T-helper 17 cell (primary cell): ENCODE measurements around the gene SIAH2. TPM values are rescaled to one million over a fixed set of nuclear protein-coding genes. Genes with fewer than 3 reads are reported as not detected.
A peak's percentile ranks its signal among the peaks of the same experiment; 100 is the strongest.
"Not testable (repeated sequence)": the region's sequence is repeated elsewhere in the genome, so short reads cannot be mapped to it uniquely, and the experiment has no call there.

Source experiments
- ATAC-seq: fragments of 150-1000 bp; cut with Tn5 transposase; 2 replicates; pipeline ENCODE4 v1.10.0; 2021; ENCODE audit warnings: mild to moderate bottlenecking, moderate library complexity
- DNase-seq, 3 donors: peaks; one replicate each; pipeline versions ENCODE4 v3.0.0 to v3.0.0-alpha.2; 2020 to 2021
- H3K9me3 ChIP-seq: one replicate; pipeline ENCODE4 v1.7.0; 2013; ENCODE audit warnings: low read length, mild to moderate bottlenecking; ENCODE audit not compliant: control insufficient read depth, poor library complexity, severe bottlenecking
- H3K27ac Mint-ChIP-seq: one replicate; pipeline ENCODE4 v1.8.0; 2022; ENCODE audit warnings: mild to moderate bottlenecking, moderate library complexity, mixed read lengths
- H3K27me3 Mint-ChIP-seq: one replicate; pipeline ENCODE4 v1.8.0; 2022; ENCODE audit warnings: mixed read lengths
- H3K36me3 Mint-ChIP-seq: one replicate; pipeline ENCODE4 v1.8.0; 2022; ENCODE audit warnings: low read depth, mixed read lengths
- H3K4me1 Mint-ChIP-seq: one replicate; pipeline ENCODE4 v1.8.0; 2022; ENCODE audit warnings: mild to moderate bottlenecking, mixed read lengths
- H3K4me3 Mint-ChIP-seq: one replicate; pipeline ENCODE4 v1.8.0; 2022; ENCODE audit warnings: mild to moderate bottlenecking, moderate library complexity, mixed read lengths
- total RNA-seq, 4 donors: library from RNA in 2 of 4; stranded (reverse) in 2 of 4; gene quantifications; one replicate each; pipeline ENCODE4 v1.2.3 and lab custom pipeline; 2022 to 2026

Gene SIAH2, protein sequence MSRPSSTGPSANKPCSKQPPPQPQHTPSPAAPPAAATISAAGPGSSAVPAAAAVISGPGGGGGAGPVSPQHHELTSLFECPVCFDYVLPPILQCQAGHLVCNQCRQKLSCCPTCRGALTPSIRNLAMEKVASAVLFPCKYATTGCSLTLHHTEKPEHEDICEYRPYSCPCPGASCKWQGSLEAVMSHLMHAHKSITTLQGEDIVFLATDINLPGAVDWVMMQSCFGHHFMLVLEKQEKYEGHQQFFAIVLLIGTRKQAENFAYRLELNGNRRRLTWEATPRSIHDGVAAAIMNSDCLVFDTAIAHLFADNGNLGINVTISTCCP
- total RNA-seq (10 to 100 TPM; 44.2 to 70.9 TPM), total RNA-seq (lab: John Stamatoyannopoulos, UW) (68.3 to 112 reads per million in 2 donors)

DNA sequence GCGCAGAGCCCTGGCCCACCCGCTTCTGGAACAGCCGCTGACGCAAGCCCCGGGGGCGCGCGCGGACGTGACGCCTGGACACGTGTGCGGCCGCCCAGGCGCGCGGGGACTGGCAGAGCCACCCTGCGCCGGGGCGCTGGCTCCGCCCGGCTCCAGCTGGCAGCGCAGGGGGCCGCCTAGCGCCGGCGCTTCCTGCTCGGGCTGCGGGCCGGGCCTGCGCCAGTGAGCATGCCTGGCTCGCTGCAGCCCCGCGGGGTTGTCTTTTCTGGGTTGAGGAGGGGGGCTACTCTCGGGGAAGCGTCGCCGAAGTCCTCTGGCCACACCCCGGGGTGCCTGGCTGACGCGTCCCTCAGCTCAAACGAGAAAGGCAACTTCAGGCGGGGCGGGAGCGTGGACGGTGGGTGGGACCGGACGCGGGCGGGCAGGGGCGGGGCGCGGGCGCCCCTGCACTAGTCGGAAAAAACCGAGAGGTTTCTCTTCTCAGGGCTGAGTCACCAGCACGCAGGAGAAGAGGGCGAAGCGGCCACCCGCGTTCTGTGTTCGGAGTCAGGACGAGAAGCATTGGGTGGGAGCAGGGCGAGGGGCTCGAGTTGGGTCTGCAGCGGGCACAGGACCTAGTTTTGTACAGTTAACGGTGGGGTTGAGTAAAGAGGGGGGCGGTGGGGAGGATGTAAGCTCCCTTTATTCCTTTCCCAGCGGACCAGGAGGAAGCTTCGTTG lies at the start of gene SIAH2:
SIAH2 (minus strand) TSS at position 48 of the 719 bp plus-strand sequence. CDS start 320 bp downstream, outside the sequence.
- no peaks in the 10 kb centered on the region for H3K9me3 ChIP-seq
- Mint-ChIP-seq H3K27me3 (no peaks in the 10 kb centered on the region), H3K4me1 (peaks cover 32% of the 10 kb centered on the region), H3K4me3 (peak within 1 kb of the TSS; percentile 99), H3K36me3 (no peaks in the 10 kb centered on the region), H3K27ac (peak within 1 kb of the TSS; percentile 99)
- ATAC-seq (peak; percentile 84), DNase-seq (peak; percentile 87 to 91 (median 90))

DNA sequence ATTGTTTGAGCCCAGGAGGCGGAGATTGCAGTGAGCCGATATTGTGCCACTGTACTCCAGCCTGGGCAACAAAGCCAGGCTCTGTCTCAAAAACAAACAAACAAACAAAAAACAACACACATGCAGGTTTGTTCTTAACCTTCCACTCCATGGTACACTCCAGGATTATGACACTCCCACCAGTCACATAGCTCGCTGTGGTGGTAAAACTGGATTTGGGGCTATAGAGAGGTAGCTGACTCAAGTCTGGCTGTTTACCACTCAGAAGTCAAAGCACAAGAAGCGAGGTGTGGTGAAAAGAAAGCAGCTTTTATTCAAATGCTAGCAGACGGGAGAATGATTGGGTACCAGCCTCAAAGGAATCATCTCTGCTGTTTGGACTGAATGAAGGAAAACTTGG lies 49.0 kb upstream of the SIAH2 start:
- no peak for DNase-seq
- H3K9me3 ChIP-seq, result no peaks in the 10 kb centered on the region
- Mint-ChIP-seq H3K27me3 (peaks cover 46% of the 10 kb centered on the region), H3K4me3 (no peak overlapping the region), H3K36me3 (peaks cover 6% of the 10 kb centered on the region), H3K4me1 (no peaks in the 10 kb centered on the region), H3K27ac (no peak overlapping the region)
- ATAC-seq, result no peak

DNA sequence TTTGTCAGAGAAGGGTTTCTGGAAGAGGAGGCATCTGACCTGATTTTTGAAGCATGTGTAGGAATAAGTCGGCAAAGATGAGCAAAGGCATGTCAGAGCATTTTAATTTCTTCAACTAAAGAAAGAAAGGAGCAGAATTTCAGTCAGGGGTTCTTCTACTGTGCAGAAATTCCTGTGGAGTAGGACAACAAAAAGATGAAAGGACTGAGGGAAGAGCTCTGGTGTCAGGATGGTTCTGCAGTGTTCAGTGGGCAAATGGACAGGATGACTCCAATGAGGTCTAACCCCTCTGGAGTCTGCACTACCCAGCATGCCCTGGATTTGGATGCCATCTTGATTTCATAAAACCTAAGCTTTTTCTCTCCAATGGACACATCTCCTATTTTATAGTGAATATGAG lies 47.7 kb upstream of the SIAH2 start:
- DNase-seq (no peak), ATAC-seq (no peak)
- Mint-ChIP-seq H3K27ac (no peak overlapping the region), H3K4me3 (no peak overlapping the region), H3K27me3 (peaks cover 46% of the 10 kb centered on the region), H3K36me3 (peaks cover 6% of the 10 kb centered on the region), H3K4me1 (no peaks in the 10 kb centered on the region)
- H3K9me3 ChIP-seq, result no peaks in the 10 kb centered on the region

DNA sequence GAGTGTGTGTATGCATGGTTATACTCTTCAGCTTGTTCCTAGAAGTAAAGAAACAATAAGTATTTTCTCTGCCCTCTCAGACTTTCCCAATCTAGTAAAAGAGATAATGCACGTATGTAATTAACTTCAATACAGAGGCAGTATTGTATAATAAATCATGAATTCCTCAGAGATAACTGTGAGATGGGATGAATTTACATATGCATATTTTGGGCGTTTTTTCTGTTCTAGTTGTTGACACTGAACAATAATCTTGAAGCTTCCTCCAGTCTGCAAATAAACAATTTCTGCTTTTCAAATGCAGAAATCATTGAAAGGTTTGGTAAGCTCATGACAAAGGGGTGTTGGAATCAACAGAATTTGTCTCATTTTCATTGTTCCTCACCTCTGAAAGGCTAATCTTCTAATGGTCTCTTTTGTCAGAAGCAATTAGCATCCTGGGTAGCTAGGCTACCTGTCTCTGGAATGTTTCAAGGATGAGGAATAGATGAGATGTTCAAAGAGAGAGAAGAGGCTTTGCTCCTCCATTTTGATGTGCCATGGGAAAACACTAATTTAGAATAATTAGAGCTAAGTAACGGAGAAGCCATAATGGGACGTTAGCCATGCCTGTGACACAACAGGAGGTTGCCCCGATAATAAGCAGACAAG lies 43.3 kb upstream of the SIAH2 start:
- DNase-seq, result no peak
- no peak overlapping the region for H3K27ac Mint-ChIP-seq
- no peak for ATAC-seq
- H3K36me3 Mint-ChIP-seq, result peaks cover 11% of the 10 kb centered on the region
- peaks cover 43% of the 10 kb centered on the region for H3K27me3 Mint-ChIP-seq
- H3K9me3 ChIP-seq, result no peaks in the 10 kb centered on the region
- H3K4me1 Mint-ChIP-seq, result no peaks in the 10 kb centered on the region
- no peak overlapping the region for H3K4me3 Mint-ChIP-seq

DNA sequence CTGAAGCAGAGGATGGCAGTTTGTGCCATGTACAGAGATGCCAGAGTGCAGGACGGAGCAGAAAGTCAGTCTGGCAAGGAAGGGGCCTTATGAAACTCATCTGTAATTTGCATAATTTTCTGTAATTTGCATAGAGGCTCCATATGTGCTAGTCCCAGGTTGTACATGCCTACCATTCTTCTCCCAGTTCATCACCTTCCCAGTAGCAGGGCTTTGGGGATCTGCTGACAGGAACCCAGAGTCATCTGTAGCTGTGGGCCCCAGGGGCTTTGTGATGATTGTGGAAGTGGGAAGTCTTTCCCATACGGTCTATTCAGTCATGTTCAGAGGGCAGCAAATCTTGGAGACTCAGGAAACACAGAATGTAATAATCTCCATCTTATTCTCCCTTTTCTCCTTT lies 42.4 kb upstream of the SIAH2 start:
- H3K9me3 ChIP-seq, result no peaks in the 10 kb centered on the region
- H3K27ac Mint-ChIP-seq, result no peak overlapping the region
- peaks cover 2% of the 10 kb centered on the region for H3K4me1 Mint-ChIP-seq

DNA sequence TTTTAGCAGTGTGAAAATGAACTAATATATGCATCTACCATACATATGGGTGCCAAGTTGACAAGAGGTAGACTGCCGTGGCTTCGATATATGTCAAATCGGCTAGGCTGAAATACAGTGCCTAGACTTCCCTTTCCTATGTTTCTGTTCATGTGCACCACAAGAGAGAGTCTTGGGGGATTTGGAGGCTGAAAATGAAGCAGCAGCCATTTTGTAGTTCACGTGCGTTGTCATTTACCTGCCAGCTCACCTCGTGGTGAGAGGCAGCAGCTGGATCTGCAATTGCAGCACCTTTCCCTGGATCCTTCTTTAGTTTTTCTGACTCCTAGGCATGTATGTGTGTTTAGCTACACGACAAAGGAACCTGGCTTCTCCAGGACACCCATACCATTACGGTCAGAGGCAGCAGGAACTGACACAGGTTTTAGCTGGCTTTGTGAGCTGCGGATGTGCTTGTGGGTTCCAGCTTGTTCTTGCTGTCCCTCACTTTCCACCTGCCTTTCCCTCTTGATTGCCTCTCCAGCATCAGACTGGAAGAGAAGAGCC lies 40.5 kb upstream of the SIAH2 start:
- H3K9me3 ChIP-seq, result no peaks in the 10 kb centered on the region
- H3K27ac Mint-ChIP-seq, result no peak overlapping the region
- ATAC-seq (no peak), DNase-seq (no peak)
- H3K36me3 Mint-ChIP-seq, result peaks cover 12% of the 10 kb centered on the region
- peaks cover 6% of the 10 kb centered on the region for H3K4me1 Mint-ChIP-seq
- no peak overlapping the region for H3K4me3 Mint-ChIP-seq
- H3K27me3 Mint-ChIP-seq, result peaks cover 41% of the 10 kb centered on the region

More for the DNA sequence above, 42.4 kb upstream of the SIAH2 start:
- Mint-ChIP-seq H3K36me3 (peaks cover 9% of the 10 kb centered on the region), H3K27me3 (peaks cover 44% of the 10 kb centered on the region), H3K4me3 (no peak overlapping the region)
- DNase-seq, result no peak
- no peak for ATAC-seq

DNA sequence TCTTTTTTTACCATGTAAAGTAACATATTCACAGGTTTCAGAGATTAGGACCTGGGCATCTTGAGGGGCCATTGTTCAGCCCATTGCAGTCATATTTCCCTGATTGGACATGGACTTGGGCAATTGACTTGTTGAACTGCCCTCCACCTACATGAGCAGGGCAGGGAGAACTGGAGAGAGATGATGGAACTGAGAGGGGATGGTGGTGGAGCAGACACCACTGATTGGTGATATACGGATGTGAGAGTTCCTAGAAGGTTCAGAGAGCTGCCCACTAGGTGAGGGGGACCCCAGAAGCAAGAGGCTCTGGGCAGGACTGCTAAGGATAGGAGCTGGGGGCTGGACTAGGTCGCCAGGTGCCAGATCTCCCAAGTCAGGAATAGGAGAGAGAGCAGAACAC lies 37.8 kb upstream of the SIAH2 start:
- no peaks in the 10 kb centered on the region for H3K9me3 ChIP-seq
- H3K4me3 Mint-ChIP-seq, result no peak overlapping the region
- DNase-seq, result no peak
- peaks cover 8% of the 10 kb centered on the region for H3K36me3 Mint-ChIP-seq
- peaks cover 6% of the 10 kb centered on the region for H3K4me1 Mint-ChIP-seq
- peaks cover 47% of the 10 kb centered on the region for H3K27me3 Mint-ChIP-seq
- ATAC-seq, result no peak
- H3K27ac Mint-ChIP-seq, result no peak overlapping the region

DNA sequence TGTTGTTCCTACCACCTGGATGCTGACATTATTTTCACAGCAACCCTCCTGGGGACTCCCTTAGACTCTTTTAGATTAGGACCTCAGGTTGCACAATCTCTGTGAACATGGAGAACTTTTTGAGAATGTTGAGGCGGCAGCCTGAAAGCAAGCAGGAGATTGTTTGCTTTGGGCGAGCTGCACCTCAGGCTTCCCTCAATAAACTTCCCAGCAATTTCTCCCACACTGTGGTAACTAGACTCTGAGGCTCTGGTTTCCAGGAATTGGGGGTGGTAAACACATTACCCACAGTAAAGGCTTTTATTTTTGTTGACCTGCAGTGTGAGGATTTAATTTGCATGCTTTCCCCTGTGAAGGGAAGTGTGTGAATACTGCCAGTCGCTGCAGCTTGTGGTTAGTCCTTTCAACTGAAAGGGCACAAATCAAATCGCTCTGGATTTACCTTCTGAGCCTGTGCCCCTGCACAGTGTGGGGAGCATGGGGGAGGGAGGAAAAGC lies 35.2 kb upstream of the SIAH2 start:
- no peak for ATAC-seq
- H3K27ac Mint-ChIP-seq, result no peak overlapping the region
- H3K36me3 Mint-ChIP-seq, result peaks cover 3% of the 10 kb centered on the region

DNA sequence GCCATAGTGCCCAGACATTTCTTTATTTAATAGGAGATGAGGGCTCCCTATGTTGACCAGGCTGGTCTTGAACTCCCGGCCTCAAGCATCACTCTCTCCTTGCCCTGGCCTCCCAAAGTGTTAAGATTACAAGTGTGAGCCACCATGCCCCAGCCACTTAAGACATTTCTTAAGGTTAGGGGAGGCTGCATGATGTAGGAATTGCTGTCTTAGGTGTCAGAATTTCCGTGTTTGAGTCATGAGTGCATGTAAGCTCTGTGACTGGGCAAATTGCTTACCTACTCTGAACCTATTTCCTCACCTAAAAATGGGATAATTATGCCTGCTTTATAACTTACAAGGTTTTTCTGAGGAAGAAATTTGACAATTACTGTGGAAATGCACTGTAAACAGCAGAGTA lies 34.2 kb upstream of the SIAH2 start:
- no peak for DNase-seq
- Mint-ChIP-seq H3K27me3 (peaks cover 23% of the 10 kb centered on the region), H3K4me3 (no peak overlapping the region), H3K27ac (no peak overlapping the region), H3K36me3 (peaks cover 3% of the 10 kb centered on the region), H3K4me1 (peaks cover 6% of the 10 kb centered on the region)
- no peak for ATAC-seq
- no peaks in the 10 kb centered on the region for H3K9me3 ChIP-seq

More for the DNA sequence above, 35.2 kb upstream of the SIAH2 start:
- Mint-ChIP-seq H3K27me3 (peaks cover 31% of the 10 kb centered on the region), H3K4me3 (no peak overlapping the region), H3K4me1 (peaks cover 6% of the 10 kb centered on the region)
- no peaks in the 10 kb centered on the region for H3K9me3 ChIP-seq
- no peak for DNase-seq

DNA sequence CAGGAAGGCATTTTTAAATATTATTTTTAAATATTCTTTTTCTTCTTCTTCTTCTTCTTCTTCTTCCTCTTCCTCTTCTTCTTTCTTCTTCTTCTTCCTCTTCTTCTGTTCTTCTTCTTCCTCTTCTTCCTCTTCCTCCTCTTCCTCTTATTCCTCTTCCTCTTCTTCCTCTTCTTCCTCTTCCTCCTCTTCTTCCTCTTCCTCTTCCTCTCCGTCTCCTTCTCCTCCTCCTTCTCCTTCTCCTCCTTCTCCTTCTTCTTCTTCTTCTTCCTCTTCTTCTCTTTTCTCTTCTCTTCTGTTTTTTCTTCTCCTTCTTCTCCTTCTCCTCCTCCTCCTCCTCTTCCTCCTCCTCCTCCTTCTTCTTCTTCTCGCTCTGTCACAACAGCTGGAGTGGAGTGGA lies 33.6 kb upstream of the SIAH2 start:
- H3K4me3 Mint-ChIP-seq, DNase-seq, H3K9me3 ChIP-seq, H3K4me1 Mint-ChIP-seq, H3K27ac Mint-ChIP-seq, H3K36me3 Mint-ChIP-seq, ATAC-seq: not testable (repeated sequence)
- H3K27me3 Mint-ChIP-seq, result peaks cover 23% of the 10 kb centered on the region

DNA sequence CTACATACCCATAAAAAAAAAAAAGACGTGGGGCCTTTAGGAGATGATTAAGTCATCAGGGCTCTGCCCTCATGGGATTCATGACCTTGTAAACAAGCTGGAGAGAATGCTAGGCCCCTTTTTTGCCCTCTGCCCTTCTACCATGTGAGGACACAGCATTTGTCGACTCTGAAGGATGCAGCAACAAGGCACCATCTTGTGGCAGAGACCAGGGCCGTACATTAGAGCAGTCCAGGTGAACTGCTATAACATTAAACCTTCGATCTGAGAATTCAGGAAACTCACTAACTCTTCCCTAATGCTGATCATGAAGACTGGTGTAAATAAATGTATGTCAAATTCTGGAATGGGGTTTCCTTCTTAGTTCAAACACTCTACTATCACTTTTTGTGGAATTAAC lies 30.7 kb upstream of the SIAH2 start:
- Mint-ChIP-seq H3K27ac (no peak overlapping the region), H3K27me3 (peaks cover 12% of the 10 kb centered on the region), H3K36me3 (no peaks in the 10 kb centered on the region), H3K4me3 (no peak overlapping the region), H3K4me1 (no peaks in the 10 kb centered on the region)
- DNase-seq (no peak), ATAC-seq (no peak)
- no peaks in the 10 kb centered on the region for H3K9me3 ChIP-seq

DNA sequence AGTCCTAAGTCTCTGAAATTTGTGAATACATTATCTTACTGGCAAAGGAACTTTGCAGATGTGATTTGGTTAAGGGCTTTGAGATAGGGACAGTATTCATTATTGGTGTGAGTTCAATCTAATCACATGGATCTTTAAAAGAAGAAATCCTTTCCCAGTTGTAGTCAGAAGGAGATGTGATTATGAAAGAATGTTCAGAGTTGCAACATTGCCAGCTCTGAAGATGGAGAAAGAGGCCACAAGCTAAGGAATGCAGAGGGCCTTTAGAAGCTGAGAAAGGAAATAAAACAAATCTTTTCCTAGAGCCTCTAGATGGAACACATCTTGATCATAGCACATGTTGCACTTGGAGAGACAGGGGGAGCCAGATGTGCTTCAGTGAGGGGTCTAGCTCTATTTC lies 27.7 kb upstream of the SIAH2 start:
- no peak for ATAC-seq
- no peaks in the 10 kb centered on the region for H3K9me3 ChIP-seq
- Mint-ChIP-seq H3K4me1 (peaks cover 5% of the 10 kb centered on the region), H3K4me3 (no peak overlapping the region), H3K27me3 (peaks cover 6% of the 10 kb centered on the region), H3K27ac (no peak overlapping the region), H3K36me3 (no peaks in the 10 kb centered on the region)
- DNase-seq, result no peak

DNA sequence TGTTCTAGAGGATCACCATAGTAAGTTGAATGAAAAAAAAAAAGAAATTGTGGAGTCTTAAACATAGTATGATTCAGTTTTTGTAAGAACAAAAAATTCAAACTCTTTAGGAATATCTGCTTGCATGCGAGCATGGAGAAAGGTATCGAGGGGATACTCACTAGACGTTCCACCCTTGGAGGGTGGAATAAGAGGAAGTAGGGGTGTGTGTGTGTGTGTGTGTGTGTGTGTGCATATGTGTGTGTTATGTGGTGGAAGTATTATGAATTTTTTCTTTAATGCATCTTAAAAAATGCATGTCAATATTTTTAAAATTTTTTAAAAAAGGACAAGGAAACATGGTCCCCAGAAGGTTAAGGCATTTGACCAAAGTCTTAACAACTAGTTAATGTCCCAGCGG lies 26.5 kb upstream of the SIAH2 start:
- no peaks in the 10 kb centered on the region for H3K9me3 ChIP-seq
- H3K27me3 Mint-ChIP-seq, result peaks cover 6% of the 10 kb centered on the region
- no peak for ATAC-seq
- H3K4me1 Mint-ChIP-seq, result peaks cover 5% of the 10 kb centered on the region
- no peaks in the 10 kb centered on the region for H3K36me3 Mint-ChIP-seq
- H3K4me3 Mint-ChIP-seq, result no peak overlapping the region
- H3K27ac Mint-ChIP-seq, result no peak overlapping the region
- DNase-seq, result no peak
